Measurements from ENCODE around the gene MED12L. TPM values are rescaled to one million over a fixed set of nuclear protein-coding genes. Genes with fewer than 3 reads are reported as not detected.

The MED12L gene
- total and polyA plus RNA-seq, 9 donors, result 0.15 to 2.4 (median 0.75) TPM

- TF ChIP-seq EP300 (IDR thresholded peaks at IDR 0.05) (no peak), POLR2A (IDR thresholded peaks at IDR 0.05) (no peak), CTCF (IDR thresholded peaks at IDR 0.05) (no peak)
- no peaks in the 10 kb centered on the region for H3K9me3 ChIP-seq
- no peaks in the 10 kb centered on the region for H3K36me3 ChIP-seq
- DNase-seq, result no peak
- H3K27me3 ChIP-seq, result no peaks in the 10 kb centered on the region
- no peak overlapping the region for H3K27ac ChIP-seq
- H3K4me1 ChIP-seq (ENCODE audit: insufficient read depth), result peaks cover 4% of the 10 kb centered on the region
- no peak overlapping the region for H3K4me3 ChIP-seq
- 50 to 60% (median 59%) methylated on average over 8 of the region's 8 CpGs for WGBS, 3 donors
- intact Hi-C loops (cut with DNase I), result no loop called here
These were observed 70.1 kb downstream of the MED12L start for GRCh38 chr3:151155409-151156128.

- Histone ChIP-seq H3K4me3 (no peak overlapping the region), H3K27me3 (no peaks in the 10 kb centered on the region), H3K4me1 (ENCODE audit: insufficient read depth) (peaks cover 4% of the 10 kb centered on the region), H3K9me3 (no peaks in the 10 kb centered on the region), H3K27ac (no peak overlapping the region), H3K36me3 (no peaks in the 10 kb centered on the region)
- no peak for DNase-seq
- TF ChIP-seq POLR2A (IDR thresholded peaks at IDR 0.05) (no peak), CTCF (IDR thresholded peaks at IDR 0.05) (peak in 1 of 3 donors; percentile 25), EP300 (IDR thresholded peaks at IDR 0.05) (no peak)
- 41 to 42% (median 41%) methylated on average over 3 of the region's 3 CpGs for whole genome bisulfite sequencing, 3 donors
- intact Hi-C loops (cut with DNase I), result no loop called here
These were observed 71.3 kb downstream of the MED12L start for GRCh38 chr3:151156618-151157216.

GRCh38 chr3:151159806-151160205 is 74.3 kb downstream of the MED12L start:
- Histone ChIP-seq H3K27me3 (no peaks in the 10 kb centered on the region), H3K4me3 (no peak overlapping the region), H3K36me3 (no peaks in the 10 kb centered on the region), H3K27ac (no peak overlapping the region), H3K9me3 (no peaks in the 10 kb centered on the region), H3K4me1 (ENCODE audit: insufficient read depth) (peaks cover 4% of the 10 kb centered on the region)
- no peak for TF ChIP-seq CTCF (IDR thresholded peaks at IDR 0.05)
- TF ChIP-seq EP300 (IDR thresholded peaks at IDR 0.05), result no peak
- TF ChIP-seq POLR2A (IDR thresholded peaks at IDR 0.05), result no peak
- 90 to 94% (median 92%) methylated on average over 10 of the region's 10 CpGs for WGBS, 3 donors
- intact Hi-C loops (cut with DNase I), result no loop called here
- no peak for DNase-seq

- Histone ChIP-seq H3K36me3 (no peaks in the 10 kb centered on the region), H3K27ac (no peak overlapping the region), H3K4me1 (ENCODE audit: insufficient read depth) (no peaks in the 10 kb centered on the region), H3K4me3 (no peak overlapping the region), H3K27me3 (no peaks in the 10 kb centered on the region), H3K9me3 (no peaks in the 10 kb centered on the region)
- intact Hi-C loops (cut with DNase I), result no loop called here
- TF ChIP-seq EP300 (IDR thresholded peaks at IDR 0.05), result no peak
- TF ChIP-seq POLR2A (IDR thresholded peaks at IDR 0.05), result no peak
- no peak for TF ChIP-seq CTCF (IDR thresholded peaks at IDR 0.05)
- WGBS, 3 donors, result 63 to 67% (median 63%) methylated on average over 7 of the region's 7 CpGs
- no peak for DNase-seq
These were observed 79.8 kb downstream of the MED12L start for GRCh38 chr3:151165226-151165625.

Data from ovary (tissue), 9 donors.